ENCODE measurements around the gene SMC2.

- TF ChIP-seq CHD4 (IDR thresholded peaks at IDR 0.05; ENCODE audit: borderline replicate concordance): no peak
- TF ChIP-seq MAX (IDR thresholded peaks at IDR 0.05): no peak
- TF ChIP-seq CTCF (IDR thresholded peaks at IDR 0.05): no peak
- no peak for TF ChIP-seq ESRRA (IDR thresholded peaks at IDR 0.05; ENCODE audit: borderline replicate concordance, low read length)
Measured at GRCh38 chr9:104068546-104068945, 25.6 kb upstream of the SMC2 start.

Measured in A549 (cell line).